Central memory CD4-positive, alpha-beta T cell (primary cell): Measurements from ENCODE around the gene FAM222B.

Experiments
- DNase-seq: peaks from one replicate; pipeline ENCODE4 v3.0.0; 2022

The FAM222B gene

DNA sequence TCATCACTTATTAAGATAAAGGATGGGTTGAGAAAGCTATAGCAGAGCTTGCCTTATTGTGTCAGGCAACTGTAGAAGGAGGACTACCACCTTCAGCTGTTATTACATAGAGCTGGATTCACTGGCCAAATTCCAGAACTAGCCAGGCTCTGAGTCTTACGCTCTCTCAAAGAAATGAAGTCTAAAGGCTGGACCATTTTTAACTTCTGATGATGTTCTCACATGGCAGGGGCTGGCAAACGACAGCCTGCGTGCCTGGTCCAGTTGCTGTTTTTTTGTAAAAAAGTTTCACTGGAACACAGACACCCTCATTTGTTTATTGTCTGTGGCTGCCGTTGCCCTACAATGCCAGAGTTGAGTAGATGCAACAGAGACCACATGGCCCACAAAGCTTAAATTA, 77.6 kb downstream of the FAM222B start:
- DNase-seq: no peak

DNA sequence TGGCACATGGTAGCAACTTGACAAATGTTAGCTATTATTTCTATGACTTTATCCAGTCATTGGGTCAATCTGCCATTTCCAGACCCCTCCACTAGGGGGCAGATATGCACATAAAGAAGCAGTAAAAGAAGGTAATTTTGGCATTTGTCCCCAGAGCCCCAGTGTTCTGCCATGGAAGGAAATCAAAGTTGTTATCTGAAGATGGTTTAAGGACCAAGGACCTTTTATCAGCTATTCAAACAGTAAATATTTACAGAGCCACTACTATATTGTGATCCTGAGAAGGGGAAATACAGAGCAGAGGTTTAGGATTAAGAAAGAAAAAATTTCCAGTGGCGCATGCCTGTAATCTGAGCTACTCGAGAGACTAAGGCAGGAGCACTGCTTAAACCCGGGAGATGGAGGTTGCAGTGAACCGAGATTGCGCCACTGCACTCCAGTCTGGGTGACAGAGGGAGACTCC, 78.8 kb downstream of the FAM222B start:
- DNase-seq: peak; percentile 72

DNA sequence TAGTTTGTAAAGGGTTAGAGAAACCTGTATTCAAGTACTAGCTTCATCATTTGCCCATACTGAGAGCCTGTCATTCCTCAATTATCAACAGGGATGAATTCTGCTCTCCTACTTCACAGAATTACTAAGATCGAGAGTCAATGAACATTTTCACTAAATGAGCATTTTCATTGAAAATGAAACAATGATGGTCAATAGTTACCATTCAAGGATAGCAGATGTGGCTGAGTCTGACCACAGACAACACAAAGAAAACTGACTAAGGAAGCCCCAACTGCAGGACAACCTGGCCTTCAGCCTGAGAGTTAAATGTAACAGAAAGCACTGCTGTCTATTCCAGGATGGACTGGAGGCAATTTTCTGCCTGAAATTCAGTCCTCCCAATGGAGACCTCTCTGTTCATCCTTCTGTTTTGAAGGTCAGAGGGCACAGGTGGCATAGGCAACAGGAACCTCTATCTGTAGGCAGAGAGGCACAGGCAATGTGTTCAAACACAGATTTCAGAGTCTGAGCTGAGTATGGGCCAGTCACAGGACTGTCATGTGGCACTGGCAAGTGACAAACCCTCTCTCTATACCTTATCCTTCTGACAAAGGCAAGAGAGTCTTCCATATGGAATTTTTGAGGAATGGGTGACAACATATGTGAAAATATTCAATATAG, 79.3 kb downstream of the FAM222B start:
- DNase-seq: no peak

DNA sequence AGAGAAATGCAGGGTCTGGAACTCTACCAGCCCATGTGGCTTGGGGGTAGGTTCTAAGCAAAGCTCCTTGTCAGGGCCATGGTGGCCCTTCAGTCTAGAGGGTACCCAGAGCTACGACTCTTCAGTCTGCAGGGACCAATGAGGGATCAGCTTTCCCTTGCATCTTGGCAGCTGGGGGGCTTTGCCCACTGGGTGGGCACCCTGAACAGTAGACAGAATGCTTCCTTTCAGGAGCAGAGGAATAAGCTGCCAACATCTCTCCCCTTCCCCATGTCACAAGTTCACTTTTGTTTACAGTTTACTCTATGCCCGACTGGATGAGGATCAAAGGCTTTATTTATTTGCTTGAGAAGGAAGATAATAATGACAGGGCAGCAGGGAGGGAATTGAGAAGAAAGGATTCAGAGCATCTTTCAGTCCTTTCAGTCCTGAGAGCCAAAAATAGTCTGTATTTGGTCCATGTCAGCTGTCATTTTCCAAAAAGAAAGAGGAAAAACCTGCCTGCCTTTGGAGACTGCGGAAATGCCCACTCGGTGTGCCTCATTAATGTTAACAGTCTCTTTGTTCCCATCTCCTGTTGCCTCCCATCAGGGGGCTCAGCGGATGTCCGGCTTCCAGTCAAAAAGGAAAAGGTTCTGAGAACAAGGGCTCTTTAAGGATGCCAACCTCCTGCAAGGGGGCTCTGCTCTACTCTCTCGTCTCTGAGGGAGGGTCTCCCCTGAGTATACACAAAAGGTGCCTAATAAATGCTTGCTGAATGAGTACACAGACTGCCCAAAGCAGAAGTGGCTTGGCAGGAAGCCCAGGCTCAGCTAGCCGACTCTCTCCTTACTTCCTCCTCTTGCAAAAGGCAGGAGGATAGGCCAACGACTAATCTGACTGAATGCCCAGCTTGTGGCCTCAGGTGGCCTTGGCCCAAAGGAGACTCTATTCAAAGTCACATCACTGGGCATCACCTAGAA, 81.7 kb downstream of the FAM222B start:
- no peak for DNase-seq

DNA sequence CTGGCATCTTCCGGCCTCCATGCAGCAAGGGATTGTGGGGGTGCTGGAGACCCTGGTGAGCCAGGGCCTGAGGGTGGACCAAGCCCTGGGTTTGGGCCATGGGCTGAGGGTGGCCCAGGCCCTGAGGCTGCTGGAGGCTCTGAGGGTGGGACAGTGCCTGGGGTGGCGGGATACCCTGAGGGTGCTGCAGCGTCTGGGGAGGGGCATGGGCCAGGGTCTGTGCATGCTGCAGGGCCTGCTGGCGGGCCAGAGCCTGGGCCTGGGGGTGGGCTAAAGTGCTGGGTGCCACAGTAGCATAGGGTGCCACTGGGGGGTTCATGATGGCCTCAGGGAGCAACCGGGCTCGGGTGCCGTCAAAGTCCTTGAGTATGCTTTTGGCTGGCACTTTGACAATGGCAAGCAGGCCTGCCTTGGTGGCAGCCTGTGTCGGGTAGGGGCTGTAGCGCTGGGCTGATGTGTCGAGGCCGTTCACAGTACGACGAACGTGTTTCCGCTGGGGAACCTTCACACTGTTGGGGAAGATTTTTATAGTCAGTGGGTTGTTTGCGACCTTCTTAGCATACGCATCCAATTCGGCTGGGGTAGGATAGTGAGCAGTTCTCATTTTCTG, 83.2 kb downstream of the FAM222B start:
- no peak for DNase-seq

DNA sequence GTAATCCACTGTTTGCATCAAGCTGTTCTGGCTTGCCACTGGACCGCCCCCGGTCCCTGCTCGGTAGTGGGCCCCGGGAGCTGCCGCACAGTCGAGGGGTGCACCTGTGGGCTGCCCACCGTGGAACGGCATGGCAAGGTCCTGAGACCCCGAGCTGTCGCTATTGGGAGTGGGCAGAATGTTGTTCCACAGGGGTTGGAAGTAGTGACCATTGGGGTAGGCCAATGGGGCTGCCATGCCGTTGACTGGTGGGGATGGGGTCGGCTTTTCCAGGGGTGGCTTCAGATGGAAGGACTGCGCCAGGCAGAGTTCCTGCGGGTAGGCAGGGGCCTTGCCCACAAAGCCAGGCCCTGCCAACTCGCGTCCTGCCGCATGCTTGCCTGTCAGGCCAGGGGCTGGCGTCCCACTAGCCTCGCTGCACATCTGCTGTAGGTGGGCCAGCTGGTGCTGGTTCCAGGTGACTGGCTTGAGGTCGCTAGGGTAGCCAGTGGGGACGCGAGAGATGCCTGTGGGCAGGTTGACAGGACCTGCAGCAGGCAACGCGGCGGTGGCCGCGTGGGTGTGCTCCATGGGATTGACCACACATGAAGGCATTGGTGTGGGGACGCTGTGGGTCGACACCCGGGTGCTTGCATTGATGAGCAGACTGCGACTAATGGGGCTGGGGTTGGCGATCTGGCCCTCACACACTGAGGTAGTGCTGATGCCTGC, 84.0 kb downstream of the FAM222B start:
- DNase-seq: no peak

DNA sequence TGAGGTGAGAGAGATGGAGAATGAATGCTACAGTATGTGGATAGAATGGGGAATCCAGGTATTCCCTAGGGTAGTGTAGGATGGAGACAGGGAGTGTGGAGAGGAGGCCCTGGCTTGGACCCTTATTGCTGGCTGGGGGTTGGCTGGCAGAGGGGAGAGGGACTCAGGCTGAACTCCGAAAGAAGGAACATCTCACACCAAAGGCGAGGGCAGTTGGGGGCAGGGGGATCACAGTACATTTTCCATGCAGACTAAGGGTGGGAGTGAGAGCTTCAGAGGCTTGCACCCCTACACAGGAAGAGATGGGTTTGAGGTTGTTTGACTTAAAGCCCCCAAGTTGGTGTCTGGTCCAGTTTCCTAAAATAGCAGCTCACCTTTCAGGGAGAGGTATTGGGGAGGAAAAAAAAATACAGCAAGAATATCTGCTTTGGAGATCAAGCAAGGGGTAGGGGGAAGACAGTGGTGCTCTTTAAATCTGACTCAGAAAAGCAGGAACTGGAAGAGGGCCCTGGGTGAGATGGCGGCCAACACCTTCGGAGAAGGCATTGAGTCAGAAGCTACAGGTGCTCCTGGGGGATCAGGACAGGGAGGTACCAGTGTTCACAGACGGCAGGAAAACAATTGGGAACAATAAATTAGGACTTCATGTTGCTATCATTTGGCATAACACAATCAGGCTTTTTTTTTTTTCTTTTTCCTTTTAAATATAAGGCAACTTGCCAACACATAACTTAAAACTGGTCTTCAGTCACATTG, 86.4 kb downstream of the FAM222B start:
- DNase-seq: no peak

DNA sequence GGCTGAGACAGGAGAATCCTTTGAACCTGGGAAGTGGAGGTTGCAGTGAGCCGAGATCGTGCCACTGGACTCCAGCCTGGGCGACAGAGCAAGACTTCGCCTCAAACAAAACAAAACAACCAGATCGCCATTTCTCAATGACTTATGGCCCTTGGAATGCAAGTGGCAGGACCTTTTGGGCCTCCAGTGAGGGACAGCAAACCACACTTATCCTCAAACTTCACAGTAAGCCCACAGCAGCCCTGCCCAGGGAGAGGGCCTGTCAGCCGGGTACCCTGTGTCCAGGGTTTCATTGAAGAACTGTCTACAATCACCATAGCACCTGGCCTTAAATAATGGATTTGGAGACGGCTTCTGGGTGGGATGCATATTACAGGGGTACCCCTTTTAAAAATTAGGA, 87.1 kb downstream of the FAM222B start:
- no peak for DNase-seq

DNA sequence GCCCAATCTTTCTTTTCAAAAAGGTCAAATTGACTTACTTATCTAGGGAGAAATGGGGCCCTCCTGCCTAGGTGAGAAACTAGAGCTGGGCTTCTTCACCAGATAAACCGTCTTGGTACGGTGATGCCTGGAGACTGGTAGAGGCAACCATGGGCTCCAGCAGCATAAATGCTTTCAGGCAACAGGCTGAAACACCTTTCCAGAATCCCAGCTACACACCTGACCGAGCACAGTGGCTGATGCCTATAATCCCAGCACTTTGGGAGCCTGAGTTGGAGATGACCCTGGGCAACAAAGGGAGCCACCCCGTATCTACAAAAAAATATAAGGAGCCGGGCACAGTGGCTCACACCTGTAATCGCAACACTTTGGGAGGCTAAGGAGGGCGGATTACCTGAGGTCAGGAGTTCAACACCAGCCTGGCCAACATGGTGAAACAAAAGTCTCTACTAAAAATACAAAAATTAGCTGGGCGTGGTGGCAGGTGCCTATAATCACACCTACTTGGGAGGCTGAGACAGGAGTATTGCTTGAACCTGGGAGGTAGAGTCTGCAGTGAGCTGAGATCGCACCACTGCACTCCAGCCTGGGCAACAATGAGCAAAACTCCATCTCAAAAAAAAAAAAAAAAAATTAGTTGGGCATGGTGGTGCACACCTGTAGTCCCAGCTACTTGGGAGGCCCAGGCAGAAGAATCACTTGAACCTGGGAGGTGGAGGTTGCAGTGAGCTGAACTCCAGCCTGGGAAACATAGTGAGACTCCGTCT, 90.8 kb downstream of the FAM222B start:
- DNase-seq: no peak

DNA sequence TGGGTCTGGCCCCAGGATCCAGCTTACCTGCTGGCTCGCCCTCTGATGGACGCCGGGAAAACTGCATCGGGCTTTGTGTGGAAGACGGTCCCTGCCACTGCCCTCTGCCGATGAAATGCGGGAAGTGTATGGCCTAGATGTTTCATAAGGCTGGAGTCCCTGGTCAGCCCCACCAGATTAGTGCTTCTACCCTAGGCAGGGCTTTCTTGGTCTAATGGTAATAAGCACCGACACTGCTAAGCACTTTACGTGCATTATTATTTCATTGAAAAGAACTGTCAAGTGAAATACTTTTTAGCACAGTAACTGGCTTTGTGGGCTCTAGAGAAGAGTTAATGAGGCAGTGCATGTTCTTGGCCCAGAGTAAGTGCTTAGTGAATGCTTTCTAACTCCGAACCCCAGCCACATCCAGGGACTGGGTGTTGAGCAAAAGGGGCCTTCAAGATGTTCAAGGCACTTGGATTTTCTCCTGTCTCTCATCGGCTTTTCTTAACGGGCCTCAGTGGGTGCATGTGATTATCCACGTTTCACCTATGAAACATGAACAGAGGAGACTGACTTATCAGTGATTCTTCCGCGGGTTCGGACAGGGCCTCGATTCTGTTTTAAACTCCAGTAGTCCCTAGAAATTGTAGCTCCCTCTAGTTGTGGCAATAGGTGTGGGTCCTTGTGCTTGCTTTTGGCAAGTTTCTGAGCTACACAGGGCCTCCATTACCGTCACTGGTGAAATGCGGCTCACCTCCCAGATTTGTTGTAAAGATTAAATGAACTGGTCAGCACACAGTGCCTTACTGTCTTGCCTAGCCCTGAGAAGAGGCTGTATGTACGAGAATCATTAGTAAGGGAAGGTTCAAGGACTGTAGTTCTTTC, 92.2 kb downstream of the FAM222B start:
- DNase-seq: peak; percentile 83

DNA sequence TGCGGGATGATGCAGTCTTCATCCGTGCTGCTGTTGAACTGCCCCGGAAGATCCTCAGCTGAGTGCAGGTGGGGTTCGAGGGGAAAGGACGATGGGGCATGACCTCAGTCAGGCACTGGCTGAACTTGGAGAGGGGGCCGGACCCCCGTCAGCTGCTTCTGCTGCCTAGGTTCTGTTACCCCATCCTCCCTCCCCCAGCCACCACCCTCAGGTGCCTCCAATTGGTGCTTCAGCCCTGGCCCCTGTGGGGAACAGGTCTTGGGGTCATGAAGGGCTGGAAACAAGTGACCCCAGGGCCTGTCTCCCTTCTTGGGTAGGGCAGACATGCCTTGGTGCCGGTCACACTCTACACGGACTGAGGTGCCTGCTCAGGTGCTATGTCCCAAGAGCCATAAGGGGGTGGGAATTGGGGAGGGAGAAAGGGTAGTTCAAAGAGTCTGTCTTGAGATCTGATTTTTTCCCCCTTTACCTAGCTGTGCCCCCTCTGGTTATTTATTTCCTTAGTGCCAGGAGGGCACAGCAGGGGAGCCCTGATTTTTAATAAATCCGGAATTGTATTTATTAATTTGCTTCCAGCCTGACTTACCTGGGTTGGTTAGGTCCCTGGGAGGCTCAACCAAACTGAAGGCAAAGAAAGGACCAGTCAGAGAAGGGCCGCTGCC, 92.9 kb downstream of the FAM222B start:
- DNase-seq: no peak

DNA sequence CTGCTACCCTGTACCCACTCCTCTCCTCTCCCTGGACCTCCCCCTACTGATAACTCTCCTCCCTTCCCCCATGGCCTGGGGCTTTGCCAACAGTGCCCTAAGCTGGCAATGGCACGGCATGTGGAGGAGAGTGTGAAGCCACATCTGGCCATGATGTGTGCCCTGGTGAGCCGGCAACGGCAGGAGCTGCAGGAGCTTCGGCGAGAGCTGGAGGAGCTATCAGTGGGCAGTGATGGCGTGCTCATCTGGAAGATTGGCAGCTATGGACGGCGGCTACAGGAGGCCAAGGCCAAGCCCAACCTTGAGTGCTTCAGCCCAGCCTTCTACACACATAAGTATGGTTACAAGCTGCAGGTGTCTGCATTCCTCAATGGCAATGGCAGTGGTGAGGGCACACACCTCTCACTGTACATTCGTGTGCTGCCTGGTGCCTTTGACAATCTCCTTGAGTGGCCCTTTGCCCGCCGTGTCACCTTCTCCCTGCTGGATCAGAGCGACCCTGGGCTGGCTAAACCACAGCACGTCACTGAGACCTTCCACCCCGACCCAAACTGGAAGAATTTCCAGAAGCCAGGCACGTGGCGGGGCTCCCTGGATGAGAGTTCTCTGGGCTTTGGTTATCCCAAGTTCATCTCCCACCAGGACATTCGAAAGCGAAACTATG, 93.6 kb downstream of the FAM222B start:
- no peak for DNase-seq

DNA sequence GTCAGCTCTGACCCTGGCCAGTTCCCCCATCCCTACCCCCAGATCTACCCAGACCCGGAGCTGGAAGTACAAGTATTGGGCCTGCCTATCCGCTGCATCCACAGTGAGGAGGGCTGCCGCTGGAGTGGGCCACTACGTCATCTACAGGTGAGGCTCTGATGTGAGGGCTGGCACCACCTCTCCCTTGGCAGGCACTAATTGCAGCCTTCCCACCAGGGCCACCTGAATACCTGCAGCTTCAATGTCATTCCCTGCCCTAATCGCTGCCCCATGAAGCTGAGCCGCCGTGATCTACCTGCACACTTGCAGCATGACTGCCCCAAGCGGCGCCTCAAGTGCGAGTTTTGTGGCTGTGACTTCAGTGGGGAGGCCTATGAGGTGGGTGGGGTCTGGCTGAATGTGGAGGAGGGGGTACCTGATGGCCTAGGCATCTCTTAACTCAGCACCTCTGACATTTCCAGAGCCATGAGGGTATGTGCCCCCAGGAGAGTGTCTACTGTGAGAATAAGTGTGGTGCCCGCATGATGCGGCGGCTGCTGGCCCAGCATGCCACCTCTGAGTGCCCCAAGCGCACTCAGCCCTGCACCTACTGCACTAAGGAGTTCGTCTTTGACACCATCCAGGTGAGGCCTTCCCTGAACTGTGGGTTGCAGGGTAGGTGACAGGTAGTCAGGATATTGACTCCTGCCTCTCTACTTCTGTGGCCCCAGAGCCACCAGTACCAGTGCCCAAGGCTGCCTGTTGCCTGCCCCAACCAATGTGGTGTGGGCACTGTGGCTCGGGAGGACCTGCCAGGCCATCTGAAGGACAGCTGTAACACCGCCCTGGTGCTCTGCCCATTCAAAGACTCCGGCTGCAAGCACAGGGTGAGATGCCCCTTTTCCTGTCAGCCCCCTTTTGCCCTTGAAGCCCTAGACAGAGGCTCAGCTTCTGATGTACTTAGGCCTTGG, 94.5 kb downstream of the FAM222B start:
- no peak for DNase-seq

DNA sequence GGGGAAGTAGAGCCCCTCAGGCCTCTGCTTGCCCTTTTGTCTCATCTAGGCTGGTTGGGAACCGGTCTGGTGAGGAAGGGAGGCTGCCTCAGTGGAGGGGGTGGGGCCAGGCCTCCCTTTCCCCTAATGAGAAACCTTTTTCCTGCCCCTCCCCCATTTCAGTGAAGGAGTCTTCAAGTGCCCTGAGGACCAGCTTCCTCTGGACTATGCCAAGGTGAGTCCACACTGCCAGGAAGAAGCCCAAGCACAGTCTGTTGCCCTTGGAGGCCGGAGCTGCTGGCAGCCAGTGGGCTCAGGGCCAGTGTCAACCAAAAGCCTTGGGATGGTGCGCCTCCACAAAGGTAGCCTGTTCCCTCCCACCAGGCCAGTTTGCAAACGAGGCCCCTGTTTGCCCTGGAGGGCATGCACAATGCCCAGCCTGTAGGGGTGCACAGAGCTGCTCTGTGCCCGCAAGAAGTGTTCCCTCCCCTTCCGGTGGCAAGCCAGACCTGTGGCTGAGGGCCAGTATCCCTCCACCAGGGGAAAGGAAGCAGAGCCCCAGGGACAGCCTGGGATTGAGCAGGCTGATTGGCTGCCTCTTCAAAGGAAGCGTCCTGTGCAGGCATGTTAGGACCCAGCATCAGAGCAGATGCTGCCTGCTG, 95.4 kb downstream of the FAM222B start:
- DNase-seq: no peak

DNA sequence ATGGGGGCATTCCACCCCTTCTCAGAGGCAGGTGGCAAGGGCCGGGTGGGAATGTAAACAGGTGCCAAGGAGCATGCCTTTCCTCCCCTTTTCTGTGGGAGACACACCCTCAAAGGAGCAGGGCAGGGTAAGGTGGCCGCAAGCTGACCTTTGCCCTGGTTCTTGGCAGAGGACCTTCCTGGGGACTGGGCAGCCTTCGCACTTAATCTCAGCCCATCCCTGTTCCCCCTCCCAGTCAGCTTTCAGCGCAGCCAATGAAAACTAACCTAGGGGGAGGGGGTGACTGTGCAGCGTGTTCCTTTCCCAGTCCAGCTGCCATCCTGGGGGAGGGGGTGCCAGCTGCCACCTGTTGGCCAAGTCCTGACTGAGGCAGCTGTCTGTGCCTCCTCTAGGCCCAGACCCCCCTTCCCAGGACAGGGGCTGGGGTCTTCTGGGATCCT, 96.0 kb downstream of the FAM222B start:
- DNase-seq: no peak

DNA sequence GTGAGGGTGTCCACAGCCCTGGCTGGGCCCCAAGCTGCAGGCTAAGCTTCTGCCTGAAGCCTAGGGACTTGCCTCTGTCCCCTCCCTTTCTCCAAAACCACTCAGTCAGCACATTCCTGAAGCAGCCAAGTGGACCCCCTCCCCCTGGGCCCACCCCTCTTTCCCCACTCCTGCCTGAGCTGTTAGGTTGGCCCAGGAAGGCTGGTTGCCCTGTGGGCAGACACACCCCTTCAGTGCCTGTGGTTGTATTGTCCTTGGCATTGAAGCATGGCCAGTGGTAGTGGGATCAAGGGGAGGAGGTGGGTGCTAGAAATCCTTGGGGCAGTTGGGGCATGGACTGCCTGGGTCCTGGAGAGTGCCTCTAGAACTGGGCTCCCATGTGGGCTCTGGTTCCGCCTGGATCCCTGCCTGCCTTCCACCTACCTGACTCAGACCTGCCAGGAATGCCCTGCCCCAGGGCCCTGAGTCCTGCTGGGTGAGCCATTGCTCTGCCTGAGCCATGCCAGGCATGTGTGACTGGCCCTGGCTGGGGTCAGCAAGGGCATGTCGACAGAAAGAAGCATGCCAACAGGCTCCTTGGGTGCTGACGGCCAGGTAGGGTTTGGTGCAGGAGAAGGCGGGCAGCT, 96.7 kb downstream of the FAM222B start:
- DNase-seq: no peak
